ENCODE measurements around the gene COX7B2. TPM values are rescaled to one million over a fixed set of nuclear protein-coding genes. Genes with fewer than 3 reads are reported as not detected.

The COX7B2 gene
- total RNA-seq, 1 donor, result not detected

- H3K79me2 ChIP-seq (ENCODE audit: insufficient read depth, low read length), result no peaks in the 10 kb centered on the region
- no peaks in the 10 kb centered on the region for H3K36me3 ChIP-seq (ENCODE audit: insufficient read depth, low read length)
- no peak for DNase-seq (ENCODE audit: insufficient read length, low spot score, missing footprints)
- no peak overlapping the region for H3K4me3 ChIP-seq (ENCODE audit: insufficient read depth, low read length)
- H3K4me2 ChIP-seq (ENCODE audit: insufficient read depth, low read length), result no peak overlapping the region
- H3K27me3 ChIP-seq (ENCODE audit: insufficient read depth, low read length), result no peaks in the 10 kb centered on the region
- no peak overlapping the region for H3K27ac ChIP-seq (ENCODE audit: low read depth, low read length)
- no peaks in the 10 kb centered on the region for H4K20me1 ChIP-seq (ENCODE audit: insufficient read depth, low read length)
- H3K4me1 ChIP-seq (ENCODE audit: insufficient read depth, low read length), result no peaks in the 10 kb centered on the region
- H2AFZ ChIP-seq (ENCODE audit: low read length), result no peak overlapping the region
- TF ChIP-seq CTCF (IDR thresholded peaks at IDR 0.05; ENCODE audit: extremely low read depth, low read depth, low read length), result no peak
- no peaks in the 10 kb centered on the region for H3K9me3 ChIP-seq (ENCODE audit: low read depth, low read length)
Measured at GRCh38 chr4:46830971-46831454, 78.0 kb downstream of the COX7B2 start.

DNA sequence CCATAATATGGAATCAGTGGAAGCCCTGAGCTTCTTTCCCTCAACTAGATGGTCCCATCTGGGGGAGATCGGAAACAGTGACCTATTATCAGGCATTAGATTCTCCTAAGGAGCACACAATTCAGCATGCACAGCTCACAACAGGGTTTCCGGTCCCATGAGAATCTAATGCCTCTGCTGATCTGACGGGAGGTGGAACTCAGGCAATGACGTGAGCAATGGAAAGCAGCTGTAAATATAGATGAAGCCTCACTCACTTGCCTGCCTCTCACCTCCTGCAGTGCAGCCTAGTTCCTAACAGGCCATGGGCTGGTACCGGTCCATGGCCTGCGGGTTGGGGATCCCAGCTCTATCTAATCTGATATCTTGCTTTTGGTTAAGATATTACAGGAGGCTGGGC is 88.9 kb downstream of the COX7B2 start:
- no peak for DNase-seq (ENCODE audit: insufficient read length, low spot score, missing footprints)
- no peaks in the 10 kb centered on the region for H3K79me2 ChIP-seq (ENCODE audit: insufficient read depth, low read length)
- no peak for TF ChIP-seq CTCF (IDR thresholded peaks at IDR 0.05; ENCODE audit: extremely low read depth, low read depth, low read length)

GRCh38 chr4:46819095-46819494 is 90.0 kb downstream of the COX7B2 start:
- no peak for TF ChIP-seq CTCF (IDR thresholded peaks at IDR 0.05; ENCODE audit: extremely low read depth, low read depth, low read length)
- Histone ChIP-seq H3K79me2 (ENCODE audit: insufficient read depth, low read length) (no peaks in the 10 kb centered on the region), H3K4me3 (ENCODE audit: insufficient read depth, low read length) (no peak overlapping the region), H3K9me3 (ENCODE audit: low read depth, low read length) (no peaks in the 10 kb centered on the region), H3K4me1 (ENCODE audit: insufficient read depth, low read length) (no peaks in the 10 kb centered on the region), H3K4me2 (ENCODE audit: insufficient read depth, low read length) (no peak overlapping the region), H3K36me3 (ENCODE audit: insufficient read depth, low read length) (no peaks in the 10 kb centered on the region), H4K20me1 (ENCODE audit: insufficient read depth, low read length) (no peaks in the 10 kb centered on the region), H3K27me3 (ENCODE audit: insufficient read depth, low read length) (no peaks in the 10 kb centered on the region), H2AFZ (ENCODE audit: low read length) (no peak overlapping the region), H3K27ac (ENCODE audit: low read depth, low read length) (no peak overlapping the region)
- DNase-seq (ENCODE audit: insufficient read length, low spot score, missing footprints), result no peak

More for the DNA sequence above, 88.9 kb downstream of the COX7B2 start:
- Histone ChIP-seq H3K27ac (ENCODE audit: low read depth, low read length) (no peak overlapping the region), H3K4me2 (ENCODE audit: insufficient read depth, low read length) (no peak overlapping the region), H3K36me3 (ENCODE audit: insufficient read depth, low read length) (no peaks in the 10 kb centered on the region), H3K4me1 (ENCODE audit: insufficient read depth, low read length) (no peaks in the 10 kb centered on the region), H3K27me3 (ENCODE audit: insufficient read depth, low read length) (no peaks in the 10 kb centered on the region), H3K9me3 (ENCODE audit: low read depth, low read length) (no peaks in the 10 kb centered on the region), H4K20me1 (ENCODE audit: insufficient read depth, low read length) (no peaks in the 10 kb centered on the region), H3K4me3 (ENCODE audit: insufficient read depth, low read length) (no peak overlapping the region), H2AFZ (ENCODE audit: low read length) (no peak overlapping the region)

DNA sequence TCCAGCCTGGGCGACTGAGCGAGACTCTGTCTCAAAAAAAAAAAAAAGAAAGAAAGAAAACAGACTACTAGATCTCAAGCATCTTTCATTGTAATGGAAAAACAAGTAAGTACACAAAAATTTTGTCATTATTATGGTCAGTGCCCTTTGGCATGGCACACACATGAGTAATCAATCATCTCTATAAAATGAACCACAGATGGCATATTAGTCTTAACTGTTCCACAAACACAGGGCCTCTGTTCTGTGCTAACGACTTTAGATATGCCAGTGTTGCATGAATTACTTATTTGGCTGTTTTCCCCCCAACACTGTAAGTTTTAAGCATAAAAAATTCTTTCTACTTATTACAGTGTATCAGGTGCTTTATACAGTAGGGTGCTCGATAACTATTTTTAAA is 90.4 kb downstream of the COX7B2 start:
- Histone ChIP-seq H2AFZ (ENCODE audit: low read length) (no peak overlapping the region), H3K79me2 (ENCODE audit: insufficient read depth, low read length) (no peaks in the 10 kb centered on the region), H3K27ac (ENCODE audit: low read depth, low read length) (no peak overlapping the region), H3K9me3 (ENCODE audit: low read depth, low read length) (no peaks in the 10 kb centered on the region), H3K36me3 (ENCODE audit: insufficient read depth, low read length) (no peaks in the 10 kb centered on the region), H3K27me3 (ENCODE audit: insufficient read depth, low read length) (no peaks in the 10 kb centered on the region), H3K4me1 (ENCODE audit: insufficient read depth, low read length) (no peaks in the 10 kb centered on the region), H3K4me2 (ENCODE audit: insufficient read depth, low read length) (no peak overlapping the region), H4K20me1 (ENCODE audit: insufficient read depth, low read length) (no peaks in the 10 kb centered on the region), H3K4me3 (ENCODE audit: insufficient read depth, low read length) (no peak overlapping the region)
- no peak for DNase-seq (ENCODE audit: insufficient read length, low spot score, missing footprints)
- TF ChIP-seq CTCF (IDR thresholded peaks at IDR 0.05; ENCODE audit: extremely low read depth, low read depth, low read length), result no peak

Measured in osteoblast (primary cell).